ENCODE results near the gene TLL2.
"Not testable (repeated sequence)": the region's sequence is repeated elsewhere in the genome, so short reads cannot be mapped to it uniquely, and the experiment has no call there.

The TLL2 gene

DNA sequence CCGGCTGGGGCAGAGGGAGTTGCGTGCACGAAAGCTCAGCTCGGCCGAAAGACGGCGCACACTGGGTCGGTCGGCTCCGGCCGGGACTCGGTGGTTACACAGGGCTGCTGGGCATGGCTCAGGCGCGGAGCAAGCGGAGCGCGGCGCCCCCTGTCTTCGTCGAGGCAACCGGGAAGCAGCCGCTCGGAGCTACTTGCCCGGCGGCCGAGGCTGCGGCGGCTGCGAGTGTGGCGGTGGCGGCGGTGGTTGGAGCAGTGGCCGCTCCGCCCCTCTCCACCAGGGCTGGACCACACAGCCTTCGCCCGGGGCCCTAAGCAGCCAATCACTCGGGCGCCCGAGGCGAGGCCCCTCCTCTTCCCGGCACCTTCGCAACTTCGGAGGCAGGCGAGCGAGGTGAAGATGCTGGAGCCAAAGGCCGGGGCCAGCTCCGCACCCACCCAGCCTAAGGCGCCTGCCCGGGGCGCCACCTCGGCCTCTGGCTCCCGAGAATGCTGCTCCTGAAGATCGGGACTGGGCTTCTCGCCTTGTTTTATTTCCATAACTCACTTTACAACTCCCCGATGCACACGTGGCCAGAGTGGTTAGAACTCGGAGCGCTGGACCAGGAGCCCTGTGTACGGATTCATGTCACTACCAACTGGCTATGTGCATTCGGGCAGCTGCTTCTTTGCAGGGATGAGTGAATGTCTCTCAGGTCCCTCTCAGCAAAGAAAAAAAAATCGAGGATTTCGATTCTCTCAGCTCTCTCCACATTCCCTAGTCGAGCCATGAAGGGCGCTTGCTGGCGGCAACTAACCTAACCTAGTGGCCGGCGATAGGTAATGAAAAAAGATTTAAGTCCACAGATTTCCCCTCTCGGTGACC is at the start of gene TLL2:
Gene TLL2 (minus strand): TSS at position 229 of the 864 bp plus-strand sequence. CDS start 241 bp downstream, outside the sequence.
- Histone ChIP-seq H3K4me3 (peak within 1 kb of the TSS; percentile 29 to 46 (median 39)), H3K27ac (no peak within 1 kb of the TSS)

DNA sequence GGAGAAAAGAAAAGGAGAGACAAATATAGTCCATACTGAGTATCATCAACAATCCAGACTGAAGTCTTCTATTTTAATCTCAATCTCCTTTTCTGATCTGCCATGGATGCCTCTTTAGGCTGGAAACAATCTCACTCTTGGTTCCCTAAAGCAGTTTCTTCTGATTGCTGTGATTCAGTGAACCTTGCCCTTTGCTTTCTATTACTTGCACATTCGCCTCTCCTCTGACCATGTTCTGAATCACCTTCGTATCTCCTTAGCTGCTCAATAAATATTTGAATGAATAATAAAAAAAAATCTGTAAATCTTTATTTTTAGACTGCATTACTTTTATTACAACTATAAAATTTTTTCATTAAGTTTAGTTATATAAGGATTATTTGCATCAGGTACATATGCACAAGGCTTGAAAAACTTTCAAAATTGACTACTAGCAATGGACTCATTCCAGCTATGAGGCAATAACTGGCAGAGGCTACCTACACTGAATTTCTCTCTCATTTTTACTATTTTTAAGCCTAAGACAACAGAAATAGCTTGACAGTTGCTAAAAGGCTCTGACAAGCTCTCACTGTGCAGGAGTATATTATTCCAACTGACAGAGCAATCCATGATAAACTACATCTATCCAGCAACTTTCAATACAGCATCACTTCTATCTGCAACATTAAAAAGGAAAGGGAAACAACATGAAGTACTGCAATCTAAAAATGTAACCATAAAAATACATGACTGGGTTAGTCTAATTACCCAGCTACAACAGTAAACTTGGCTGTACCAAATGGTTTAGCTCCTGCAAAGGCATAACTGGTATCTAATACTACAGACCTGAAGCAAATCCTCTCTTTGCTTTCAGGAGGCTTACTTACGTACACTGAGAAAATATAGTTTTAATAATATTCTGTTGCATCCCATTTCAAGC is 47.5 kb upstream of the TLL2 start:
- H3K4me3 ChIP-seq, result no peak overlapping the region
- H3K27ac ChIP-seq, result no peak overlapping the region

DNA sequence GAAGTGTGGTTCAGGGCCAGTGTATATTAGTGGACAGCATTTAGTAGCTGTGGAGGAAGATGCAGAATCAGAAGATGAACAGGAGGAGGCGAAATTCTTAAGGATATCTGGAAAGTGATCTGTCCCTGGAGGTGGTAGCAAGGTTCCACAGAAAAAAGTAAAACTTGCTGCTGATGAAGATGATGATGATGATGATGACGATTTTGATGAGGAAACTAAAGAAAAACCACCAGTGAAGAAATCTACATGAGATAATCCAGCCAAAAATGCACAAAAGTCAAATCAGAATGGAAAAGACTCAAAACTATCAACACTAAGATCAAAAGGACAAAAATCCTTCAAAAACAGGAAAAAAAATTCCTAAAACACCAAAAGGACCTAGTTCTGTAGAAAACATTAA is 46.8 kb upstream of the TLL2 start:
- H3K27ac ChIP-seq, result no peak overlapping the region
- no peak overlapping the region for H3K4me3 ChIP-seq

DNA sequence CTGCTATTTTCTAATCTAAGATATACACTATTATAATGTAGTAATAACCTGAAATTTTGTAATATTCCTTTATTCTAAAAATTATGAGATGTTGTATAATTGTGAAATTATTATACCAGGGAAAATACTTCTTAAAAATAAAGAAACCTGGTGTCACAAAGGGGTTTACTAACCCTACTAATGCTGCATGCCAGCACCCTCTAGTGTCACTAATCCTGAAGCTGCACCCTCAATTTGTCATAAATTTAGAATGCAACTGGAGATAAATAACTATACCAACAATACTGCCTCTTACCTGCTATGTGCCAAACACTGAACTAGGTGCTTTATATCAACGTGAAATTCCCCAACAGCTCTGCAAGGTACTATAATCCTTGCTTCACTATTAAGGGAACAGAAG is 42.3 kb upstream of the TLL2 start:
- Histone ChIP-seq H3K4me3 (no peak overlapping the region), H3K27ac (no peak overlapping the region)

GRCh38 chr10:96555330-96555729 is 41.6 kb upstream of the TLL2 start:
- Histone ChIP-seq H3K4me3 (no peak overlapping the region), H3K27ac (no peak overlapping the region)

DNA sequence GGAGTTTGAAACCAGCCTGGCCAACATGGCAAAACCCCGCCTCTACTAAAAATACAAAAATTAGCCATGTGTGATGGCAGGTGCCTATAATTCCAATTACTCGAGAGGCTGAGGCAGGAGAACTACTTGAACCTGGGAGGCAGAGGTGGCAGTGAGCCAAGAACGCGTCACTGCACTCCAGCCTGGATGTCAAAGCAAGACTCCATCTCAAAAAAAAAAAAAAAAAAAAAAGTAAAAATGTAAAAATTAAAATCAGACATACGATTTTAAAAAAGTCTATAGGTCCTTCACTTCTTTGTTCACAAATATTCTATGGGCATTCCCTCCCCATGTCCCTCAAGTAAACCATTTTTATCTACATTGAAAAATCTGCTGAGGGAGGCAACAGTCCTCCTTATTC is 34.9 kb upstream of the TLL2 start:
- Histone ChIP-seq H3K27ac (no peak overlapping the region), H3K4me3 (no peak overlapping the region)

- H3K4me3 ChIP-seq, H3K27ac ChIP-seq: not testable (repeated sequence)
Observed at GRCh38 chr10:96545558-96545957, 31.8 kb upstream of the TLL2 start.

DNA sequence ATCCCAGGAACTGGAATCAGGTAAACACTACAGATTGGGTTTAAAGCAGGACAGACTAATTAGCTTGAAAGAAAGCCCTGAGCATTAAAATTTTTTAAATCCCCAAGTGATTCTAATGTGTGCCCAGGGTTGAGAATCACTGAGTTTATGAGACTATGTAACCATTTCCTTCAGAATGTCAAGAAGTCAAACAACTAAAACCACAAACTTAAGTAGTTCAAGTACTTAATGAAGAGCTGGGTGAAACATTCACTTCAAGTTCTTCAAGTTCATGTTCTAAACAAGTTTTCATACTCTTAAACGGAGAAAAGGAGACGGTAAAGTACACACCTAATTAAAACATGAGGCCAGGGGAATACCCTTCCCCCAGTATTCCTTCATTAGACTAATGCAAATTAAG is 28.2 kb upstream of the TLL2 start:
- H3K4me3 ChIP-seq, result no peak overlapping the region
- no peak overlapping the region for H3K27ac ChIP-seq

DNA sequence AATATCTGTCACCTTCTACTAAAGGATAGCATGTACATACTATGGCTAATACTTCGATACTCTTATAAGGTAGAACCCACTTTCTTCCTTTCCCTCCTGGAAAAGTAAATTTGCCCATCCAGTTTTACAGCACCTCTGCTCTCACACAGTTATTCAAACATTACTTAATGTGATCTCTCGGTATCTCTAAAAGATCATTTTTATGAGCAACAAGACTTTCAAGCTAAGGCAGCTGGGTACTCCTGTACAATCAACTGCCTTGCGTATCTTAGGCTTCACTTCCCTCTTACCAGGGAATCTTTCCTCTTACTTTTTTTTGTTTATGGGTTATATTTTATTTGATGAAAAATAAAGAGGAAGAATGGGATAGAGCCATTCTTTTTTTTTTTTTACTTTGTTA is 26.5 kb upstream of the TLL2 start:
- Histone ChIP-seq H3K27ac (no peak overlapping the region), H3K4me3 (no peak overlapping the region)

DNA sequence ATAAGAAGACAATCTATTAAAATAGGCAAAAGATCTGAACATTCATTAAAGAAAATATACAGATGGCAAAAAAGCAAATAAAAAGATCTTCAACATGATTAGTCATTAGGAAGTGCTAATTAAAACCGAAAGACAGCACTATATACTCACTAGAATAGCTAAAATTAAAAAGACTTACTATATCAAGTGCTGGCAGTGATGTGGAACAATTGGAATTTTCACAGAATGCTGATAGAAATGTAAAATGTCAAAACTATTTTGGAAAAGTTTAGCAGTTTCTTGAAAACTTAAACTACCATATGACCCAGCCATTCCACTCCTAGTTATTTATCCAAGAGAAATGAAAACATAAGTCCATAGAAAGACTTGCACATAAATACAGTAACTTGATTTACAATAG is 25.0 kb upstream of the TLL2 start:
- H3K27ac ChIP-seq, result no peak overlapping the region
- H3K4me3 ChIP-seq, result no peak overlapping the region

- no peak overlapping the region for H3K4me3 ChIP-seq
- H3K27ac ChIP-seq, result no peak overlapping the region
Observed at GRCh38 chr10:96536129-96536528, 22.4 kb upstream of the TLL2 start.

- Histone ChIP-seq H3K4me3 (no peak overlapping the region), H3K27ac (no peak overlapping the region)
Observed at GRCh38 chr10:96532523-96532922, 18.8 kb upstream of the TLL2 start.

DNA sequence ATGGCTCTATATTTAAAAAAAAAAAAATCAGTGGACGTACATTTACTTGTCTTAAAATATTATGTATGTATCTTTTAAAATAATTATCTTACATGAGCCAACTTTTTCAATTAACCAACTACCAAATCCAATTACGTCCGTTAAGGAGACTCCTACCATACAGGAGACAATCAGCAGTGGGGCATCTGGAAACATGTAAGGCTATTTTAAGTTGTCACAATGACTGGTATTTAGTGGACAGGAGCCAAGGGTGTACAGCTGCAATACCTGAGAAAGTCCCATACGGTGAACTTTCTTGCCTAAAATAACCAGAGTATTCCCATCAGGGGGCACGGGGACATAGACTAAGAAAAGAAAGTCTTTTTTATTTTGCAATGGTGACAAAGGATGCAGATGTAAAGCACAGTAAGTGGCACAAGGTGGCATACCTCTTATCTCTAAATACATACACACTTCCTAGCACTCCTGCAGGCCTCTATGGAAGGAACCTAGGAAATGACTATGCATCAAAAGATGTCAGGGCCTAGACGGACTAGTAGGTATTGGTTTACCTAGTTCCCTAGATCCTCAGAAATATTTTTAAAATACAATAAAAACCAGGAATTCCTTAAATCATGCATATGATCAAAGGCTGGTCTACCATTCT is 16.0 kb upstream of the TLL2 start:
- no peak overlapping the region for H3K27ac ChIP-seq
- H3K4me3 ChIP-seq, result no peak overlapping the region

DNA sequence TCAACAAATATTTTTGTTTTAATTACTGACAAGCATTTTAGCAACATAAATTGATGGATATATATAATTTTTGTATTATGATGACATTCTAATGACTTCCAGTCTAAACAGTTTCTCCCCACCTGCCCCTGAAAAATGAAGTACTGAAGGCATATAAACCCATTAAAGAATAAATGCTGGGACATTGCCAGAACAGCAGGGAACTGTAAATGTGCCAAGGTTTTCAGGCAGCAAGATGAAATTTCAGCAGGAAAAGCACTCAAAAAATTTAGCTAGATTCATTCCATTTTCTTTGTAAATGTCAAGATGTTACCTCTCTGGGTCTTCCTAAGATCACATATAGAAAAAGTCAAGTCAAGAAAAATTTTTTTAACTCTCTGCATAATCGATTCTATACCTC is 11.0 kb upstream of the TLL2 start:
- no peak overlapping the region for H3K27ac ChIP-seq
- H3K4me3 ChIP-seq, result no peak overlapping the region

DNA sequence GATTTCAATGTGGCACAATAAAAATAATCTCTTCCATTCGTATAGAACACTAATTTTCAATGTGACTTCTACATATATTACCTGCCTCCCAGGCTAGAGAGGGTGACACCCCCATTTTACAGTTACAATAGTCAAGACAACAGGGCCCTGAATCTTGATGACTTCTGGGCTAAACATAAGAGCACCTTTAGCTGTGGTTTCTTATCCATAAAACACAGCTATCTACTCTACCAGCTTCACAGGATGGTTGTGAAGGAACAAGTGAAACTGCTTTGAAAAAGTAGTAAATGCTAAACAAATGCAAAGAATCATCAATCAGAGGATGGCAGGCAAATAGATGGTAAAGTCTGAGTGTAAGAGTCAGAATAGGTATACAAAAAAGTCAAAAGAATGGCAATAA is 3.6 kb upstream of the TLL2 start:
- Histone ChIP-seq H3K27ac (no peak overlapping the region), H3K4me3 (no peak overlapping the region)

GRCh38 chr10:96516337-96516736 is 2.6 kb upstream of the TLL2 start:
- no peak overlapping the region for H3K4me3 ChIP-seq
- no peak overlapping the region for H3K27ac ChIP-seq

GRCh38 chr10:96513305-96513697 is 425 bp downstream of the TLL2 start:
- Histone ChIP-seq H3K27ac (no peak overlapping the region), H3K4me3 (peak overlapping the region; percentile 29 to 46 (median 39))

- no peak overlapping the region for H3K27ac ChIP-seq
- peak overlapping the region; percentile 29 to 46 (median 39) for H3K4me3 ChIP-seq
Observed at GRCh38 chr10:96512524-96513304, 1.0 kb downstream of the TLL2 start.

DNA sequence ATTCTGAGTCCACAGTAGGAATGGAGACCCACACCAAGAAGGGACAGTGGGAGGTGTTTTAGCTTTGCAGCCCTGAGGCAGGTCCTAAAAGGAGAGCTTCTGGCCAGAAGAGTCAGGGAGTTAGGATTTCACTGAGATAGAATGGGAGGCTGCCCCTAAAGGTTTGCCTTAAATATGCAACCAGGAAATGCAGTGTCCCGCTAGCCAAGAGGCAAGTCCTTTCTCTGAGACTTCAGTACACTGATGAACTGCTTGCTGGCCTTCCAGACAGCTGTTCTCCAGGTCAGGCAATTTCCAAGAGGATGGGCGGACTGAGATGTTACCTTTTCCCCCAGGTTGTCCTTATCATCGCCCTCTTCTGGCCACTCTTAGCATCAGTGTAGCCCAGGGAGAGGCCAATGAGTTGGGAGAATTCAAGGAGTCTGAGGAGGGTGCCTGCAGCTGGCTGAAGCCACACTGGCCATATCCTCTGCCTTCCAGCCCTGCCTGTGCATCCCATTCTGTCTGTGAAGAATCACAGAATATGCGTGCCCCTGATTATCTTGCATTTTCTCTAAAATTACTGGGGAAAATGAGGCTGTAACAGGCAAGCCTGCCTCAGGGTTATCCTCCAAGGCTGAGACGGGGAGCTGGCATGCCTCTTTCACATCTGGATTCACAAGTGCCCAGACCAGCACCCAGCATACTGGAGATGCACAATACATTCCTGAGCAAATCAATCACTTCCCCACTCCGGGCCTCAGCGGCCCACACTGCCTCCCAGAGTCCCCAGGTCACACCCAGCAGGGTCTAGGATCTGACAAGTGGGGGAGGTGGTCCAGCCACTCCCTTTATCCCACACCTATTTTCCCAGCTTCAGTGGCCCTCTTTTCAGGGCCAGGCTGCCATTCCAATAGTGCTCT is 2.4 kb downstream of the TLL2 start:
- no peak overlapping the region for H3K4me3 ChIP-seq

More for the DNA sequence above, 2.4 kb downstream of the TLL2 start:
- no peak overlapping the region for H3K27ac ChIP-seq

Data from skin epidermis (tissue), 12 donors.